ENCODE data around the gene PLA1A. TPM values are rescaled to one million over a fixed set of nuclear protein-coding genes. Genes with fewer than 3 reads are reported as not detected.
"Not testable (repeated sequence)": the region's sequence is repeated elsewhere in the genome, so short reads cannot be mapped to it uniquely, and the experiment has no call there.

PLA1A gene
- total and polyA plus RNA-seq, 2 donors (not counting 1 experiment from before 2014, with no cell fraction given) = 0.27 to 0.28 TPM

GRCh38 chr3:119677641-119677934 is 79.9 kb downstream of the PLA1A start:
- no peaks in the 10 kb centered on the region for H4K20me1 ChIP-seq (ENCODE audit: control insufficient read depth, insufficient read depth, low read length, poor library complexity, severe bottlenecking)
- intact Hi-C loops (cut with micrococcal nuclease) = loop anchor here (1.0 to 10.0 kb wide), 12 partner anchors 23 to 1065 kb away; partner anchors contain the start of genes B4GALT4, GTF2E1, LRRC58 and POGLUT1
- Mint-ChIP-seq H3K27ac (peak overlapping the region; percentile 96), H3K4me1 (peaks cover 27% of the 10 kb centered on the region), H3K9me3 (ENCODE audit: insufficient read depth) (no peaks in the 10 kb centered on the region), H3K27me3 (no peaks in the 10 kb centered on the region), H3K4me3 (peak overlapping the region; percentile 88)
- ATAC-seq (ENCODE audit: low read depth) = no peak
- H3K9ac ChIP-seq (ENCODE audit: low read length) = peak overlapping the region; percentile 78
- H3K27ac ChIP-seq (ENCODE audit: low read length in 2 of 2) = peak overlapping the region; percentile 89 to 96
- peak overlapping the region; percentile 83 for H3K4me2 ChIP-seq (replicated peaks; ENCODE audit: low read depth, low read length, poor library complexity, severe bottlenecking)
- CTCF ChIA-PET = interaction anchor here (1.6 kb wide), 1 partner anchor 153 kb away, joined by 4 read pairs; no protein-coding TSS in a partner anchor
- POLR2A ChIA-PET = interaction anchor here (0.8 to 1.6 kb wide), 2 partner anchors 23 to 98 kb away, joined by 4 read pairs; no protein-coding TSS in a partner anchor
- H3K4me3 ChIP-seq (ENCODE audit: control extremely low read depth in 1 of 5, extremely low read depth in 1 of 5, insufficient read depth in 1 of 5, low read depth in 2 of 5, low read length in 4 of 5) = peak overlapping the region; percentile 42 to 79 (median 73)
- no peak for TF ChIP-seq CTCF (IDR thresholded peaks at IDR 0.05)
- TF ChIP-seq EZH2 (IDR thresholded peaks at IDR 0.05; ENCODE audit: borderline replicate concordance, insufficient read depth, low read depth, low read length, poor library complexity, severe bottlenecking) = no peak
- H3K27me3 ChIP-seq (replicated peaks in 1 of 4; ENCODE audit: control extremely low read depth in 1 of 4, control insufficient read depth in 3 of 4, insufficient read depth in 4 of 4, low read length in 3 of 4) = no peaks in the 10 kb centered on the region
- H3K4me1 ChIP-seq (ENCODE audit: control insufficient read depth in 2 of 2, insufficient read depth in 2 of 2, low read length in 2 of 2) = peaks cover 17% of the 10 kb centered on the region in 2 donors
- H3K79me2 ChIP-seq (ENCODE audit: control insufficient read depth, insufficient read depth, low read length) = peaks cover 16% of the 10 kb centered on the region
- H2AFZ ChIP-seq (ENCODE audit: insufficient read depth, low read depth, low read length, poor library complexity, severe bottlenecking) = peak overlapping the region; percentile 83
- H3K36me3 ChIP-seq (replicated peaks in 1 of 2; ENCODE audit: control extremely low read depth in 1 of 2, control insufficient read depth in 1 of 2, extremely low read depth in 1 of 2, insufficient read depth in 2 of 2, low read length in 1 of 2) = peaks cover 0 to 23% of the 10 kb centered on the region in 2 experiments
- no peaks in the 10 kb centered on the region for H3K9me3 ChIP-seq (ENCODE audit: control extremely low read depth in 1 of 3, control insufficient read depth in 2 of 3, insufficient read depth in 1 of 3, low read length in 2 of 3)
- DNase-seq = no peak
- WGBS (ENCODE audit: insufficient coverage) = 0% methylated on average over 1 of the region's 6 CpGs

- H3K4me3 ChIP-seq (ENCODE audit: control extremely low read depth in 1 of 5, extremely low read depth in 1 of 5, insufficient read depth in 1 of 5, low read depth in 2 of 5, low read length in 4 of 5); H3K9ac ChIP-seq (ENCODE audit: low read length); H3K27ac ChIP-seq (ENCODE audit: low read length in 2 of 2); H3K4me3 Mint-ChIP-seq; H3K9me3 Mint-ChIP-seq (ENCODE audit: insufficient read depth); H4K20me1 ChIP-seq (ENCODE audit: control insufficient read depth, insufficient read depth, low read length, poor library complexity, severe bottlenecking); DNase-seq; H3K27me3 Mint-ChIP-seq; H3K27ac Mint-ChIP-seq; H3K9me3 ChIP-seq (ENCODE audit: control extremely low read depth in 1 of 3, control insufficient read depth in 2 of 3, insufficient read depth in 1 of 3, low read length in 2 of 3); H3K27me3 ChIP-seq (replicated peaks in 1 of 4; ENCODE audit: control extremely low read depth in 1 of 4, control insufficient read depth in 3 of 4, insufficient read depth in 4 of 4, low read length in 3 of 4); POLR2A ChIA-PET; ATAC-seq (ENCODE audit: low read depth); H3K4me2 ChIP-seq (replicated peaks; ENCODE audit: low read depth, low read length, poor library complexity, severe bottlenecking); H2AFZ ChIP-seq (ENCODE audit: insufficient read depth, low read depth, low read length, poor library complexity, severe bottlenecking): not testable (repeated sequence)
- peaks cover 17% of the 10 kb centered on the region in 2 donors for H3K4me1 ChIP-seq (ENCODE audit: control insufficient read depth in 2 of 2, insufficient read depth in 2 of 2, low read length in 2 of 2)
- H3K36me3 ChIP-seq (replicated peaks in 1 of 2; ENCODE audit: control extremely low read depth in 1 of 2, control insufficient read depth in 1 of 2, extremely low read depth in 1 of 2, insufficient read depth in 2 of 2, low read length in 1 of 2) = peaks cover 0 to 17% of the 10 kb centered on the region in 2 experiments
- intact Hi-C loops (cut with micrococcal nuclease) = loop anchor here (5.0 to 10.0 kb wide), 2 partner anchors 96 to 667 kb away; partner anchors contain the start of gene LRRC58
- CTCF ChIA-PET = interaction anchor here (4.0 kb wide), 1 partner anchor 152 kb away, joined by 34 read pairs; no protein-coding TSS in a partner anchor
- peaks cover 16% of the 10 kb centered on the region for H3K79me2 ChIP-seq (ENCODE audit: control insufficient read depth, insufficient read depth, low read length)
- H3K4me1 Mint-ChIP-seq = peaks cover 27% of the 10 kb centered on the region
- WGBS (ENCODE audit: insufficient coverage) = 100% methylated on average over 2 of the region's 10 CpGs
Measured at GRCh38 chr3:119678209-119678608, 80.5 kb downstream of the PLA1A start.

Other genes starting within 250 kb of the PLA1A start
- gene TMEM39A, start 134.3 kb upstream of the PLA1A start, total RNA-seq = 39.9 and 50.3 TPM in 2 replicates
- gene TMEM39A, start 134.3 kb upstream of the PLA1A start, polyA plus RNA-seq = 8.5 and 11.0 TPM in 2 replicates
- gene POGLUT1, start 128.9 kb upstream of the PLA1A start, total RNA-seq = 37.2 and 40.7 TPM in 2 replicates
- gene POGLUT1, start 128.9 kb upstream of the PLA1A start, polyA plus RNA-seq = 13.1 and 14.5 TPM in 2 replicates
- gene TIMMDC1, start 99.3 kb upstream of the PLA1A start, total RNA-seq = 58.5 and 70.9 TPM in 2 replicates
- 38.8 and 50.5 TPM in 2 replicates for gene TIMMDC1, start 99.3 kb upstream of the PLA1A start, polyA plus RNA-seq
- 26.5 and 28.0 TPM in 2 replicates for gene CD80, start 38.3 kb upstream of the PLA1A start, total RNA-seq
- 9.3 and 15.0 TPM in 2 replicates for gene CD80, start 38.3 kb upstream of the PLA1A start, polyA plus RNA-seq
- 18.8 and 24.5 TPM in 2 replicates for gene ADPRH, start 18.4 kb upstream of the PLA1A start, total RNA-seq
- gene ADPRH, start 18.4 kb upstream of the PLA1A start, polyA plus RNA-seq = 8.0 and 10.0 TPM in 2 replicates
- gene POPDC2, start 62.7 kb downstream of the PLA1A start, total RNA-seq = 6.0 and 8.0 TPM in 2 replicates
- 7.5 and 9.5 TPM in 2 replicates for gene POPDC2, start 62.7 kb downstream of the PLA1A start, polyA plus RNA-seq
- gene COX17, start 79.5 kb downstream of the PLA1A start, total RNA-seq = 47.8 and 49.1 TPM in 2 replicates
- 20.0 and 33.3 TPM in 2 replicates for gene COX17, start 79.5 kb downstream of the PLA1A start, polyA plus RNA-seq
- 6.4 and 7.2 TPM in 2 replicates for gene CFAP91, start 105.1 kb downstream of the PLA1A start, total RNA-seq
- 0.33 and 0.48 TPM in 2 replicates for gene CFAP91, start 105.1 kb downstream of the PLA1A start, polyA plus RNA-seq
- gene NR1I2, start 184.2 kb downstream of the PLA1A start, total RNA-seq = 0.30 and 0.73 TPM in 2 replicates
- 0.30 and 0.52 TPM in 2 replicates for gene NR1I2, start 184.2 kb downstream of the PLA1A start, polyA plus RNA-seq